ENCODE measurements around the gene RIPK3. TPM values are rescaled to one million over a fixed set of nuclear protein-coding genes. Genes with fewer than 3 reads are reported as not detected.
A peak's percentile ranks its signal among the peaks of the same experiment; 100 is the strongest.
"Not testable (repeated sequence)": the region's sequence is repeated elsewhere in the genome, so short reads cannot be mapped to it uniquely, and the experiment has no call there.

RIPK3 gene
- total RNA-seq, 1 donor from 2014 or later: 14.5 TPM

- Mint-ChIP-seq H3K36me3 (ENCODE audit: low read depth) (peaks cover 4% of the 10 kb centered on the region), H3K4me3 (peak overlapping the region; percentile 37), H3K27ac (no peak overlapping the region), H3K9me3 (no peaks in the 10 kb centered on the region), H3K27me3 (ENCODE audit: insufficient read depth) (peaks cover 55% of the 10 kb centered on the region), H3K4me1 (ENCODE audit: low read depth) (peaks cover 23% of the 10 kb centered on the region)
- intact Hi-C loops (cut with micrococcal nuclease): loop anchor here (2.0 kb wide), 1 partner anchor 34 kb away; no protein-coding TSS in a partner anchor
- no peak for DNase-seq (ENCODE audit: low spot score)
Observed at GRCh38 chr14:24366721-24367513, 27.1 kb upstream of the RIPK3 start.

- H3K27ac Mint-ChIP-seq: no peak overlapping the region
- peaks cover 55% of the 10 kb centered on the region for H3K27me3 Mint-ChIP-seq (ENCODE audit: insufficient read depth)
- peaks cover 23% of the 10 kb centered on the region for H3K4me1 Mint-ChIP-seq (ENCODE audit: low read depth)
- H3K36me3 Mint-ChIP-seq (ENCODE audit: low read depth): peaks cover 4% of the 10 kb centered on the region
- no peak for DNase-seq (ENCODE audit: low spot score)
- H3K9me3 Mint-ChIP-seq: no peaks in the 10 kb centered on the region
- intact Hi-C loops (cut with micrococcal nuclease): loop anchor here (2.0 kb wide), 1 partner anchor 34 kb away; no protein-coding TSS in a partner anchor
- H3K4me3 Mint-ChIP-seq: no peak overlapping the region
Observed at GRCh38 chr14:24366413-24366720, 26.6 kb upstream of the RIPK3 start.

GRCh38 chr14:24365600-24366412 is 26.0 kb upstream of the RIPK3 start:
- Mint-ChIP-seq H3K27ac (no peak overlapping the region), H3K4me3 (peak overlapping the region; percentile 61), H3K9me3 (no peaks in the 10 kb centered on the region), H3K36me3 (ENCODE audit: low read depth) (peaks cover 4% of the 10 kb centered on the region), H3K4me1 (ENCODE audit: low read depth) (peaks cover 23% of the 10 kb centered on the region), H3K27me3 (ENCODE audit: insufficient read depth) (peaks cover 51% of the 10 kb centered on the region)
- peak; percentile 6 for DNase-seq (ENCODE audit: low spot score)
- intact Hi-C loops (cut with micrococcal nuclease): loop anchor here (1.0 to 2.0 kb wide), 3 partner anchors 33 to 70 kb away; no protein-coding TSS in a partner anchor

GRCh38 chr14:24364841-24365240 is 25.1 kb upstream of the RIPK3 start:
- Mint-ChIP-seq H3K9me3 (no peaks in the 10 kb centered on the region), H3K27me3 (ENCODE audit: insufficient read depth) (peaks cover 56% of the 10 kb centered on the region), H3K4me1 (ENCODE audit: low read depth) (peaks cover 23% of the 10 kb centered on the region), H3K4me3 (no peak overlapping the region), H3K27ac (no peak overlapping the region), H3K36me3 (ENCODE audit: low read depth) (peaks cover 4% of the 10 kb centered on the region)
- intact Hi-C loops (cut with micrococcal nuclease): loop anchor here (1.0 kb wide), 2 partner anchors 66 to 71 kb away; no protein-coding TSS in a partner anchor
- DNase-seq (ENCODE audit: low spot score): no peak

GRCh38 chr14:24363401-24363800 is 23.6 kb upstream of the RIPK3 start:
- Mint-ChIP-seq H3K36me3 (ENCODE audit: low read depth) (peaks cover 4% of the 10 kb centered on the region), H3K4me3 (no peak overlapping the region), H3K27me3 (ENCODE audit: insufficient read depth) (peaks cover 54% of the 10 kb centered on the region), H3K4me1 (ENCODE audit: low read depth) (peaks cover 23% of the 10 kb centered on the region), H3K9me3 (no peaks in the 10 kb centered on the region), H3K27ac (no peak overlapping the region)
- intact Hi-C loops (cut with micrococcal nuclease): no loop called here
- DNase-seq (ENCODE audit: low spot score): no peak

- no peak for DNase-seq (ENCODE audit: low spot score)
- Mint-ChIP-seq H3K27ac (no peak overlapping the region), H3K4me1 (ENCODE audit: low read depth) (peaks cover 18% of the 10 kb centered on the region), H3K36me3 (ENCODE audit: low read depth) (peaks cover 2% of the 10 kb centered on the region), H3K27me3 (ENCODE audit: insufficient read depth) (peaks cover 50% of the 10 kb centered on the region), H3K4me3 (no peak overlapping the region), H3K9me3 (no peaks in the 10 kb centered on the region)
- intact Hi-C loops (cut with micrococcal nuclease): no loop called here
Observed at GRCh38 chr14:24362241-24362960, 22.6 kb upstream of the RIPK3 start.

- intact Hi-C loops (cut with micrococcal nuclease): no loop called here
- Mint-ChIP-seq H3K36me3 (ENCODE audit: low read depth) (peaks cover 2% of the 10 kb centered on the region), H3K4me3 (no peak overlapping the region), H3K27ac (no peak overlapping the region), H3K4me1 (ENCODE audit: low read depth) (peaks cover 11% of the 10 kb centered on the region), H3K9me3 (no peaks in the 10 kb centered on the region), H3K27me3 (ENCODE audit: insufficient read depth) (peaks cover 44% of the 10 kb centered on the region)
- no peak for DNase-seq (ENCODE audit: low spot score)
Observed at GRCh38 chr14:24361326-24361725, 21.5 kb upstream of the RIPK3 start.

- H3K36me3 Mint-ChIP-seq (ENCODE audit: low read depth): no peaks in the 10 kb centered on the region
- no peak for DNase-seq (ENCODE audit: low spot score)
- peaks cover 3% of the 10 kb centered on the region for H3K4me1 Mint-ChIP-seq (ENCODE audit: low read depth)
- intact Hi-C loops (cut with micrococcal nuclease): no loop called here
- no peak overlapping the region for H3K4me3 Mint-ChIP-seq
- no peaks in the 10 kb centered on the region for H3K9me3 Mint-ChIP-seq
- peaks cover 35% of the 10 kb centered on the region for H3K27me3 Mint-ChIP-seq (ENCODE audit: insufficient read depth)
- H3K27ac Mint-ChIP-seq: no peak overlapping the region
Observed at GRCh38 chr14:24360281-24360680, 20.5 kb upstream of the RIPK3 start.

GRCh38 chr14:24356208-24356607 is 16.4 kb upstream of the RIPK3 start:
- intact Hi-C loops (cut with micrococcal nuclease): no loop called here
- Mint-ChIP-seq H3K27me3 (ENCODE audit: insufficient read depth) (peaks cover 25% of the 10 kb centered on the region), H3K4me3 (no peak overlapping the region), H3K36me3 (ENCODE audit: low read depth) (no peaks in the 10 kb centered on the region), H3K4me1 (ENCODE audit: low read depth) (no peaks in the 10 kb centered on the region), H3K9me3 (no peaks in the 10 kb centered on the region), H3K27ac (no peak overlapping the region)
- no peak for DNase-seq (ENCODE audit: low spot score)

- Mint-ChIP-seq H3K27ac (no peak overlapping the region), H3K4me3 (no peak overlapping the region), H3K36me3 (ENCODE audit: low read depth) (no peaks in the 10 kb centered on the region), H3K4me1 (ENCODE audit: low read depth) (no peaks in the 10 kb centered on the region), H3K27me3 (ENCODE audit: insufficient read depth) (peaks cover 31% of the 10 kb centered on the region), H3K9me3 (no peaks in the 10 kb centered on the region)
- intact Hi-C loops (cut with micrococcal nuclease): no loop called here
- no peak for DNase-seq (ENCODE audit: low spot score)
Observed at GRCh38 chr14:24355009-24355408, 15.2 kb upstream of the RIPK3 start.

- intact Hi-C loops (cut with micrococcal nuclease): not testable (repeated sequence)
- H3K27me3 Mint-ChIP-seq (ENCODE audit: insufficient read depth): peaks cover 34% of the 10 kb centered on the region
Observed at GRCh38 chr14:24354482-24354825, 14.7 kb upstream of the RIPK3 start.

GRCh38 chr14:24353559-24354481 is 14.0 kb upstream of the RIPK3 start:
- peaks cover 2% of the 10 kb centered on the region for H3K36me3 Mint-ChIP-seq (ENCODE audit: low read depth)
- intact Hi-C loops (cut with micrococcal nuclease): no loop called here
- H3K4me1 Mint-ChIP-seq (ENCODE audit: low read depth): no peaks in the 10 kb centered on the region
- DNase-seq (ENCODE audit: low spot score): no peak
- H3K4me3 Mint-ChIP-seq: no peak overlapping the region
- H3K27ac Mint-ChIP-seq: no peak overlapping the region
- H3K27me3 Mint-ChIP-seq (ENCODE audit: insufficient read depth): peaks cover 41% of the 10 kb centered on the region
- H3K9me3 Mint-ChIP-seq: no peaks in the 10 kb centered on the region

More at GRCh38 chr14:24354482-24354825, 14.7 kb upstream of the RIPK3 start:
- not testable (repeated sequence) for H3K9me3 Mint-ChIP-seq; H3K36me3 Mint-ChIP-seq (ENCODE audit: low read depth); H3K4me3 Mint-ChIP-seq; H3K4me1 Mint-ChIP-seq (ENCODE audit: low read depth); DNase-seq (ENCODE audit: low spot score); H3K27ac Mint-ChIP-seq

All from activated T-helper 1 cell treated with anti-CD3 and anti-CD28 coated beads, Interleukin-12 subunit alpha, Interleukin-12 subunit beta, Interleukin-2, Interleukin-4 antibody, amounts not matched to agents 30 ng/mL and 10 ng/mL and 1 ng/mL, durations not matched to agents 14 hours and 24 hours and 36 hours (primary cell).